22Rv1 (cell line): ENCODE measurements around the gene BCOR.

Experiments
- H3K27ac ChIP-seq: fragments of 450-650 bp; 2 replicates; pipeline ENCODE4 v1.5.1; 2017
- ZFX ChIP-seq: fragments of 450-650 bp; IDR thresholded peaks from 2 replicates; pipeline ENCODE4 v1.6.1; 2017; ENCODE audit warnings: antibody characterized with exemption, borderline replicate concordance
- TF ChIP-seq, protein P1 (sequence below): fragments of 450-650 bp; IDR thresholded peaks from 2 replicates; pipeline ENCODE4 v1.5.1; 2017; ENCODE audit warnings: mild to moderate bottlenecking

The BCOR gene

DNA sequence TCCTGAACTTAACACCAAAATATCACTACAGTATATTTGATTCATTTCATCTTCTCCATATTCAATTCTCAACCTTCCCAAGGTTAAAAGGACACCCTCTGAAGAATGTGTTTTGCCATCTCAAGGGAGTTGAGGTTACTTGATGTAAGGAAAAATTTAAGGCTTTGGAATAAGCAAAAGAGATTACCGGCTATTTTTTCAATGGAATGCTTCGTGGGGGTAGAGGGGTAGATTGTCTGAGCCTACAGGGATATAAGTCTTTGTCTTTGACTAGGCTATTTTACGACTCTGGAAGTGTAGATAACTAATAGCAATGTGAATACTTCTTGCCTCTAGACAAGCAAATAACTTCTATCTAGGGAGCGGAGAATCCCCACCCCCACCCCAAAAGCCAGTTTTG is 78.2 kb downstream of the BCOR start:
- TF ChIP-seq ZFX, result no peak
- TF ChIP-seq, protein P1, sequence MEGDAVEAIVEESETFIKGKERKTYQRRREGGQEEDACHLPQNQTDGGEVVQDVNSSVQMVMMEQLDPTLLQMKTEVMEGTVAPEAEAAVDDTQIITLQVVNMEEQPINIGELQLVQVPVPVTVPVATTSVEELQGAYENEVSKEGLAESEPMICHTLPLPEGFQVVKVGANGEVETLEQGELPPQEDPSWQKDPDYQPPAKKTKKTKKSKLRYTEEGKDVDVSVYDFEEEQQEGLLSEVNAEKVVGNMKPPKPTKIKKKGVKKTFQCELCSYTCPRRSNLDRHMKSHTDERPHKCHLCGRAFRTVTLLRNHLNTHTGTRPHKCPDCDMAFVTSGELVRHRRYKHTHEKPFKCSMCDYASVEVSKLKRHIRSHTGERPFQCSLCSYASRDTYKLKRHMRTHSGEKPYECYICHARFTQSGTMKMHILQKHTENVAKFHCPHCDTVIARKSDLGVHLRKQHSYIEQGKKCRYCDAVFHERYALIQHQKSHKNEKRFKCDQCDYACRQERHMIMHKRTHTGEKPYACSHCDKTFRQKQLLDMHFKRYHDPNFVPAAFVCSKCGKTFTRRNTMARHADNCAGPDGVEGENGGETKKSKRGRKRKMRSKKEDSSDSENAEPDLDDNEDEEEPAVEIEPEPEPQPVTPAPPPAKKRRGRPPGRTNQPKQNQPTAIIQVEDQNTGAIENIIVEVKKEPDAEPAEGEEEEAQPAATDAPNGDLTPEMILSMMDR, result no peak
- H3K27ac ChIP-seq, result no peak overlapping the region

GRCh38 chrX:40018041-40018440 is 79.7 kb downstream of the BCOR start:
- TF ChIP-seq, protein P1, result no peak
- no peak overlapping the region for H3K27ac ChIP-seq

- no peak for TF ChIP-seq ZFX
- TF ChIP-seq, protein P1, result no peak
- H3K27ac ChIP-seq, result no peak overlapping the region
Measured at GRCh38 chrX:40016749-40017148, 81.0 kb downstream of the BCOR start.

DNA sequence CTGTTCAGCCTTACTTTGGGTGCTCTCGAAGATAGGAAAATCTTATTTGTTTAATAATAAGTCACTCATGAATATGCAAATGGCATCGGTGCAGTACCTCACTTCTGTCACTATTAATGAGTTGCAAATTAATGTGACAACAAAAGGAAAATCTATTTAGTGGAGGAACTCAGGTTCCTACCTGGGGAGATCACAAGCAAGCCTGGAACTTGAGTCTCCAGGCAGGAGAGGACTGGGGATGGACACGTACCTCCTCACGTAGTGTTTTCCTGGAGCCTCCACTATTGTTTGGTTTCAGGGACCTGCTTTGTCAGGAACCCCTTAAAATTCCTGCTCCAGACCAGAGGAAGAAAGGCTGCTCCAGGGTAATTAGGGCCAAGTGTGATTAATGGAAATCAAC is 82.1 kb downstream of the BCOR start:
- H3K27ac ChIP-seq, result no peak overlapping the region
- TF ChIP-seq, protein P1, result no peak
- TF ChIP-seq ZFX, result no peak

GRCh38 chrX:40013266-40014195 is 84.2 kb downstream of the BCOR start:
- H3K27ac ChIP-seq, result peak overlapping the region; percentile 92

DNA sequence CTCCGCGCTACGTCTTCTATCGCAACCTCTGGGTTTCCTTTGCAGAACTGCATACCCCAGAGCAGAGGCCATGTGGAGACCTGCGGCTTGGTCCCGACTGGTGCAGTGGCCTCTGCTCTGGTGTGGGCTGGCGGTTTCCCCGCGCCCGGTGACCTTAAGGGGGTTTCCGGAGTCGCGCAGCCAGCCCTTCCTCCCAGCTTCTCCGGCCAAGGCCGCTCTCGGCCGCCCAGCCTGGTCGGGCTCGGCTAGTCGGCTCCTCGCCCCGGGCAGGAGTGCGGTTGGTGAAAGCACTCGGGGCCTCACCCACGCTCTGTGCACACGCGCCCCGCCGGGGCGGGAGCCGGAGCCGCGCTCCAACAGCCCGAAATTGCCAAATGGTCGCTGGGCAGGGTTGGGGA is 84.9 kb downstream of the BCOR start:
- H3K27ac ChIP-seq, result peak overlapping the region; percentile 92
- no peak for TF ChIP-seq ZFX
- TF ChIP-seq, protein P1, result no peak

More at GRCh38 chrX:40013266-40014195, 84.2 kb downstream of the BCOR start:
- no peak for TF ChIP-seq ZFX
- TF ChIP-seq, protein P1, result no peak
